Sigmoid colon (tissue), 7 donors: Measurements from ENCODE around the gene RBM28. TPM values are rescaled to one million over a fixed set of nuclear protein-coding genes. Genes with fewer than 3 reads are reported as not detected.

Experiments
- DNase-seq: peaks from one replicate; pipeline ENCODE4 v3.0.0-alpha.2; 2019
- H3K27ac ChIP-seq, 4 donors: fragments of 200-600 bp; sonication (generic); one replicate each; pipeline ENCODE4 v1.5.1; 2016 to 2019; ENCODE audit warnings: mild to moderate bottlenecking in 1 of 4
- H3K27me3 ChIP-seq, 3 donors: fragments of 200-600 bp; sonication (generic); one replicate each; pipeline ENCODE4 v1.5.1; 2019; ENCODE audit warnings: mild to moderate bottlenecking in 1 of 3
- H3K36me3 ChIP-seq, 4 donors: fragments of 200-600 bp; sonication (generic); one replicate each; pipeline ENCODE4 v1.5.1; 2016 to 2019
- H3K4me1 ChIP-seq, 4 donors: fragments of 200-600 bp; sonication (generic); one replicate each; pipeline ENCODE4 v1.5.1; 2017 to 2019
- H3K4me3 ChIP-seq, 4 donors: fragments of 200-600 bp; sonication (generic); one replicate each; pipeline ENCODE4 v1.5.1; 2017 to 2019; ENCODE audit warnings: mild to moderate bottlenecking in 2 of 4, moderate library complexity in 1 of 4
- H3K9me3 ChIP-seq, 4 donors: fragments of 200-600 bp in 3 of 4; sonication (generic) in 3 of 4; one replicate each; pipeline versions ENCODE4 v1.5.1 to v1.6.1; 2013 to 2019
- CTCF ChIP-seq, 4 experiments: fragments of 450-650 bp in 3 of 4; fragments of 200-600 bp in 1 of 4; IDR thresholded peaks; one replicate each; pipeline ENCODE4 v1.5.1; 2016 to 2019; ENCODE audit warnings: antibody characterized with exemption in 4 of 4, mild to moderate bottlenecking in 3 of 4, moderate library complexity in 2 of 4
- EP300 ChIP-seq, 4 donors: sonication (generic); formaldehyde crosslinking; IDR thresholded peaks; one replicate each; pipeline ENCODE4 v1.6.1; 2017; ENCODE audit warnings: antibody characterized with exemption in 4 of 4
- POLR2A ChIP-seq, 2 donors: fragments of 450-650 bp; IDR thresholded peaks; one replicate each; pipeline ENCODE4 v1.6.1; 2016; ENCODE audit warnings: antibody characterized with exemption in 2 of 2, mild to moderate bottlenecking in 2 of 2, moderate library complexity in 2 of 2
- POLR2AphosphoS5 ChIP-seq, 4 donors: sonication (generic); formaldehyde crosslinking; IDR thresholded peaks; one replicate each; pipeline ENCODE4 v1.6.1; 2017; ENCODE audit warnings: antibody characterized with exemption in 4 of 4
- WGBS, 2 donors: extraction: QIAGEN DNeasy Blood & Tissue Kit; methylation state at CpG; one replicate each; pipeline ENCODE4 v1.1.7; 2013; 5-methylcytosine and 5-hydroxymethylcytosine counted together
- intact Hi-C: fragments of 100-400 bp; cut with DNase I; formaldehyde crosslinking; loops from one replicate; pipeline ENCODE4 v1.15.1; 2023
- polyA plus RNA-seq, 3 donors: library from polyadenylated mRNA; stranded (reverse); fragments of 200-250 nt; gene quantifications; one replicate each; pipeline ENCODE4 v1.2.3, GENCODE V29; 2013
- total RNA-seq, 4 donors: library from RNA; depleted of rRNA; stranded (reverse); fragments of >200 nt; gene quantifications; one replicate each; pipeline ENCODE4 v1.1.0, GENCODE V29; 2016
- donor health status: healthy with polysubstance abuse.
- donor health status: Bipolar disorder and iron deficiency.
- donor health status: healthy.

Gene RBM28
- total and polyA plus RNA-seq, 7 donors = 6.6 to 36.3 (median 15.1) TPM

DNA sequence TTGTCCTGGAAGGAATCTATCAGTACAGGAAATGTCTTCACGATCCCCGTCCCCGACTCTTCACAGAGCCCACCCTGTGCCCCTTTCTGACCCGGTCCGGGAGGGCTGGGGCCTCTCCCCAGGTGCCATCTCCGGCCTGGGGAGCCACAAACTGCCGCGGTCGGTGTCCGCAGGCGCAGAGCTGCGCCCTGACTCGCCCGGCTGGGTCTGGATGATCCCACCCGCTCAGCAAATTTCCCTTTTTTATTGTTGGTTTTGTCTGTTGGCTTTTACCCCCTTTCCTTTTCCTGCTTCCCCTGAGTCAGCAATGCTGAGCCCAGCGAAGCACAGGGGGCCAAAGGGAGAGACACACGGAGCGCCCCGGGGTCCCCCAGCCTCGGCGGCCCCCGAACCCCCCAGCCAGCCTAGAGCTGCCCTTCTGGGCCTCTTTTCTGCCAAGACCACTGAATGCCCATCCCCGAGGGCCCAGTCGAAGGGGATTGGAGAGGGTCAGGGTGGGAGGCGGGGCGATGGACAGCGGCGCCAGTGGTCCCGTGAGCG, 71.7 kb downstream of the RBM28 start:
- 29 to 35% methylated on average over 30 of the region's 30 CpGs for WGBS, 2 donors
- intact Hi-C loops = no loop called here
- H3K36me3 ChIP-seq = no peaks in the 10 kb centered on the region
- no peak overlapping the region for H3K27ac ChIP-seq
- DNase-seq = no peak
- H3K4me1 ChIP-seq = peaks cover 0 to 26% (median 16%) of the 10 kb centered on the region in 4 donors
- H3K9me3 ChIP-seq = no peaks in the 10 kb centered on the region
- TF ChIP-seq POLR2AphosphoS5 (IDR thresholded peaks at IDR 0.05) = no peak
- no peak for TF ChIP-seq CTCF (IDR thresholded peaks at IDR 0.05)
- TF ChIP-seq POLR2A (IDR thresholded peaks at IDR 0.05) = no peak
- TF ChIP-seq EP300 (IDR thresholded peaks at IDR 0.05) = no peak
- H3K4me3 ChIP-seq = peak overlapping the region in 3 of 4 donors; percentile 17 to 37 (median 33)
- peaks cover 0 to 34% (median 5%) of the 10 kb centered on the region in 3 donors for H3K27me3 ChIP-seq

- H3K36me3 ChIP-seq = no peaks in the 10 kb centered on the region
- WGBS, 2 donors = 3 to 11% methylated on average over 37 of the region's 37 CpGs
- H3K27me3 ChIP-seq = peaks cover 0 to 34% (median 5%) of the 10 kb centered on the region in 3 donors
- peak overlapping the region in 3 of 4 donors; percentile 17 to 37 (median 33) for H3K4me3 ChIP-seq
- H3K4me1 ChIP-seq = peaks cover 0 to 31% (median 20%) of the 10 kb centered on the region in 4 donors
- intact Hi-C loops = no loop called here
- TF ChIP-seq EP300 (IDR thresholded peaks at IDR 0.05) = no peak
- no peak for TF ChIP-seq POLR2AphosphoS5 (IDR thresholded peaks at IDR 0.05)
- TF ChIP-seq CTCF (IDR thresholded peaks at IDR 0.05) = no peak
- no peak overlapping the region for H3K27ac ChIP-seq
- DNase-seq = no peak
- no peaks in the 10 kb centered on the region for H3K9me3 ChIP-seq
Observed at GRCh38 chr7:128271471-128271941, 72.2 kb downstream of the RBM28 start.

DNA sequence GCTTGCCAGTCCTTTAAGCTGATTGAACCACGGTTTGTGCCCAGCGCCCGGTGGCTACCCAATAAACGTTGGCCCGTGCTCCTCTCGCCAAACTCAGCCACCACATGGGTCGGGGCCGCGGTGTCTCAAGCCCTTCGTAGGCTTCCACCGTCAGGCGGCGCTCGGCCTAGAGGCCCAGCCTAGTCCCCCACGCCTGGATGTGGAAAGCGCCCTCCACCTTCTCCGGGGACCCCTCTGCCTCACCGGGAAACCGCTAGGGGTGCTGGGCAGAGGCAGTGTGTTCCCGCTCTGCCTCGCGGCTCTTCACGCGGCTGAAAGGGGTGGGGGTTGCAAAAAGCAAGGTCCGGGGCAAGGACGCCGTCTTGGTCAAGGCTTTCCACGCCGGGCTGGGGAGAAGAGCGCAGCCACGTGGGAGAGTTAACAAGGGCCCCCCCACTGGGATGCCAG, 72.9 kb downstream of the RBM28 start:
- DNase-seq = no peak
- H3K4me1 ChIP-seq = peaks cover 0 to 35% (median 22%) of the 10 kb centered on the region in 4 donors
- no peak for TF ChIP-seq CTCF (IDR thresholded peaks at IDR 0.05)
- no peak for TF ChIP-seq EP300 (IDR thresholded peaks at IDR 0.05)
- TF ChIP-seq POLR2A (IDR thresholded peaks at IDR 0.05) = no peak
- no peak for TF ChIP-seq POLR2AphosphoS5 (IDR thresholded peaks at IDR 0.05)
- 20 to 44% methylated on average over 31 of the region's 31 CpGs for WGBS, 2 donors
- no peaks in the 10 kb centered on the region for H3K36me3 ChIP-seq
- intact Hi-C loops = no loop called here
- no peak overlapping the region for H3K4me3 ChIP-seq
- H3K27me3 ChIP-seq = peaks cover 0 to 34% (median 5%) of the 10 kb centered on the region in 3 donors
- no peaks in the 10 kb centered on the region for H3K9me3 ChIP-seq
- H3K27ac ChIP-seq = no peak overlapping the region

DNA sequence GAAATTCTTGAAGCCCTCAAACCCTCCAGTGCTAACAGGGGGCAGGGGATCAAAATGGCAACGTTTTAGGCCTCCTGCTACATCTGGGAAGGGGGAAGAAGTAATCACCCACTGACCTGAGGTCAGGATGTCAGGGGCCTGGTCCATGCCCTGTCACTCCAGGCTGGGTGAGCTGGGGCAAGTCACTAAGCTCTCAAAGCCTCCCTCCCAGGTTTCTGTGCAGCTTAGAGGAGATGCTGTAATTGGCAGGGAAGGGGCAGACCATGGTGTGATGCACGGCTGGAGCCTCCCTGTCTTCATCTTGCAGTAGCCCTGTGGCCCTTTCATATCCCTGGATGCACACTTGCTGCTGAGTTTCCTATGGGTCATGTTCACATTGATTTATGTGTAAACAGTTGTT, 75.5 kb downstream of the RBM28 start:
- no peak for TF ChIP-seq EP300 (IDR thresholded peaks at IDR 0.05)
- TF ChIP-seq POLR2AphosphoS5 (IDR thresholded peaks at IDR 0.05) = no peak
- TF ChIP-seq POLR2A (IDR thresholded peaks at IDR 0.05) = no peak
- no peak for TF ChIP-seq CTCF (IDR thresholded peaks at IDR 0.05)
- WGBS, 2 donors = 59 to 61% methylated on average over 2 of the region's 2 CpGs
- intact Hi-C loops = no loop called here
- no peak overlapping the region for H3K4me3 ChIP-seq
- no peaks in the 10 kb centered on the region for H3K36me3 ChIP-seq
- H3K27me3 ChIP-seq = peaks cover 0 to 34% (median 5%) of the 10 kb centered on the region in 3 donors
- no peak for DNase-seq
- H3K27ac ChIP-seq = peak overlapping the region in 1 of 4 donors; percentile 72
- H3K9me3 ChIP-seq = no peaks in the 10 kb centered on the region
- peaks cover 0 to 35% (median 22%) of the 10 kb centered on the region in 4 donors for H3K4me1 ChIP-seq
